GM23248 (cell line): Measurements from ENCODE around the gene NSMF. TPM values are rescaled to one million over a fixed set of nuclear protein-coding genes. Genes with fewer than 3 reads are reported as not detected.
"Not testable (repeated sequence)": the region's sequence is repeated elsewhere in the genome, so short reads cannot be mapped to it uniquely, and the experiment has no call there.

Source experiments
- DNase-seq: peaks from one replicate; pipeline ENCODE4 v3.0.0-alpha.2; 2015
- H2AFZ ChIP-seq: fragments of 200-600 bp; sonication (generic); 2 replicates; pipeline ENCODE4 v1.6.1; 2016; ENCODE audit warnings: antibody characterized with exemption
- H3F3A ChIP-seq: fragments of 200-600 bp; sonication (generic); 2 replicates; pipeline ENCODE4 v1.6.1; 2016; ENCODE audit warnings: mild to moderate bottlenecking, antibody characterized with exemption, mixed run types; ENCODE audit not compliant: insufficient read depth
- H3K27ac ChIP-seq: fragments of 200-600 bp; sonication (generic); 2 replicates; pipeline ENCODE4 v1.5.1; 2016; ENCODE audit warnings: mild to moderate bottlenecking
- H3K27me3 ChIP-seq: fragments of 200-600 bp; sonication (generic); replicated peaks from 2 replicates; pipeline ENCODE4 v1.6.1; 2016; ENCODE audit warnings: mild to moderate bottlenecking; ENCODE audit not compliant: insufficient read depth
- H3K36me3 ChIP-seq: fragments of 200-600 bp; sonication (generic); 2 replicates; pipeline ENCODE4 v1.6.1; 2016; ENCODE audit warnings: low read depth, mild to moderate bottlenecking
- H3K4me1 ChIP-seq: fragments of 200-600 bp; sonication (generic); 2 replicates; pipeline ENCODE4 v1.6.1; 2016; ENCODE audit warnings: mild to moderate bottlenecking; ENCODE audit not compliant: insufficient read depth
- H3K4me2 ChIP-seq: fragments of 200-600 bp; sonication (generic); one replicate; pipeline ENCODE4 v1.6.1; 2016; ENCODE audit warnings: mild to moderate bottlenecking; ENCODE audit not compliant: unreplicated experiment
- H3K4me3 ChIP-seq: fragments of 200-600 bp; sonication (generic); 2 replicates; pipeline ENCODE4 v1.5.1; 2016; ENCODE audit warnings: mild to moderate bottlenecking
- H3K79me2 ChIP-seq: fragments of 200-600 bp; sonication (generic); 2 replicates; pipeline ENCODE4 v1.6.1; 2016; ENCODE audit warnings: mild to moderate bottlenecking; ENCODE audit not compliant: insufficient read depth
- H3K9ac ChIP-seq: fragments of 200-600 bp; sonication (generic); 2 replicates; pipeline ENCODE4 v1.6.1; 2016; ENCODE audit warnings: mild to moderate bottlenecking
- H3K9me2 ChIP-seq: fragments of 200-600 bp; sonication (generic); 2 replicates; pipeline ENCODE4 v1.6.1; 2016; ENCODE audit warnings: mixed run types, mild to moderate bottlenecking, moderate library complexity; ENCODE audit not compliant: insufficient read depth
- H3K9me3 ChIP-seq: fragments of 200-600 bp; sonication (generic); one replicate; pipeline ENCODE4 v1.6.1; 2017; ENCODE audit warnings: low read depth
- H4K20me1 ChIP-seq: fragments of 200-600 bp; sonication (generic); 2 replicates; pipeline ENCODE4 v1.6.0; 2016; ENCODE audit not compliant: insufficient read depth
- EZH2 ChIP-seq: fragments of 200-600 bp; sonication (generic); IDR thresholded peaks from 2 replicates; pipeline ENCODE4 v1.6.1; 2018; ENCODE audit warnings: antibody characterized with exemption, mild to moderate bottlenecking; ENCODE audit not compliant: insufficient read depth, poor library complexity, severe bottlenecking
- EZH2phosphoT487 ChIP-seq: fragments of 200-600 bp; sonication (generic); IDR thresholded peaks from 2 replicates; pipeline ENCODE4 v1.6.1; 2018; ENCODE audit warnings: antibody characterized with exemption, moderate library complexity, mild to moderate bottlenecking, low read depth; ENCODE audit not compliant: insufficient read depth
- WGBS, 2 experiments: methylation state at CpG; one replicate each; pipeline ENCODE4 v1.1.6; 2015 to 2017; ENCODE audit warnings: low lambda C conversion rate in 2 of 2, low coverage in 1 of 2; ENCODE audit errors: missing lambda C conversion rate in 2 of 2; 5-methylcytosine and 5-hydroxymethylcytosine counted together
- in situ Hi-C: fragments of 300-500 bp; cut with MboI; formaldehyde crosslinking; loops from 2 replicates; pipeline ENCODE4 v1.15.0; 2020
- polyA plus RNA-seq: library from polyadenylated mRNA; unstranded; fragments of >200 nt; fragmentation: Nextera tagmentation; extraction: Ambion mirVana; gene quantifications from 2 replicates; pipeline ENCODE4 v1.2.1, GENCODE V29; 2016
- total RNA-seq: library from RNA; depleted of rRNA; stranded (reverse); fragments of >200 nt; shearing (Covaris generic); gene quantifications from 2 replicates; pipeline ENCODE4 v1.2.3, GENCODE V29; 2014

Gene NSMF
- total and polyA plus RNA-seq, 2 experiments from 2014 or later = 13.5 to 29.1 TPM

GRCh38 chr9:137412431-137412830, 46.7 kb downstream of the NSMF start:
- no peak overlapping the region for H3K4me2 ChIP-seq
- WGBS, 2 experiments = 78 to 85% methylated on average over 7 to 10 of the region's 10 CpGs

GRCh38 chr9:137411645-137412380, 47.3 kb downstream of the NSMF start:
- in situ Hi-C loops = loop anchor here (25.0 kb wide), 1 partner anchor 300 kb away; the partner anchor contains the start of gene DPP7
- Histone ChIP-seq H3F3A (no peaks in the 10 kb centered on the region), H3K9ac (no peak overlapping the region), H4K20me1 (no peaks in the 10 kb centered on the region), H3K4me1 (peaks cover 14% of the 10 kb centered on the region), H2AFZ (no peak overlapping the region), H3K79me2 (no peaks in the 10 kb centered on the region), H3K4me2 (no peak overlapping the region), H3K9me3 (no peaks in the 10 kb centered on the region), H3K36me3 (no peaks in the 10 kb centered on the region), H3K27ac (no peak overlapping the region), H3K9me2 (no peaks in the 10 kb centered on the region), H3K27me3 (no peaks in the 10 kb centered on the region), H3K4me3 (no peak overlapping the region)
- no peak for TF ChIP-seq EZH2phosphoT487
- TF ChIP-seq EZH2 = no peak
- WGBS, 2 experiments = 54 to 77% methylated on average over 13 to 30 of the region's 30 CpGs
- peak; percentile 86 for DNase-seq

More at GRCh38 chr9:137412431-137412830, 46.7 kb downstream of the NSMF start:
- Histone ChIP-seq H3K27me3 (no peaks in the 10 kb centered on the region), H3K9ac (no peak overlapping the region), H3K4me3 (no peak overlapping the region), H2AFZ (no peak overlapping the region), H3F3A (no peaks in the 10 kb centered on the region), H3K27ac (no peak overlapping the region), H3K79me2 (no peaks in the 10 kb centered on the region), H3K9me2 (no peaks in the 10 kb centered on the region), H4K20me1 (no peaks in the 10 kb centered on the region), H3K9me3 (no peaks in the 10 kb centered on the region), H3K4me1 (peaks cover 11% of the 10 kb centered on the region), H3K36me3 (no peaks in the 10 kb centered on the region)
- no peak for TF ChIP-seq EZH2phosphoT487
- no peak for TF ChIP-seq EZH2
- in situ Hi-C loops = loop anchor here (25.0 kb wide), 1 partner anchor 300 kb away; the partner anchor contains the start of gene DPP7
- peak; percentile 48 for DNase-seq

GRCh38 chr9:137411260-137411644, 47.9 kb downstream of the NSMF start:
- DNase-seq = no peak
- Histone ChIP-seq H3K79me2 (no peaks in the 10 kb centered on the region), H3K9me2 (no peaks in the 10 kb centered on the region), H3K27ac (no peak overlapping the region), H3K36me3 (no peaks in the 10 kb centered on the region), H3F3A (no peaks in the 10 kb centered on the region), H3K4me2 (no peak overlapping the region), H3K9ac (no peak overlapping the region), H3K4me3 (no peak overlapping the region), H2AFZ (no peak overlapping the region), H3K27me3 (no peaks in the 10 kb centered on the region), H3K4me1 (peaks cover 14% of the 10 kb centered on the region), H4K20me1 (no peaks in the 10 kb centered on the region), H3K9me3 (no peaks in the 10 kb centered on the region)
- WGBS, 2 experiments = 78 to 85% methylated on average over 15 to 17 of the region's 17 CpGs
- TF ChIP-seq EZH2phosphoT487 (no peak), EZH2 (no peak)
- in situ Hi-C loops = loop anchor here (25.0 kb wide), 1 partner anchor 299 kb away; the partner anchor contains the start of gene DPP7

- no peaks in the 10 kb centered on the region for H3K36me3 ChIP-seq
- no peak for DNase-seq
- TF ChIP-seq EZH2 (no peak), EZH2phosphoT487 (no peak)
- no peak overlapping the region for H3K9ac ChIP-seq
- in situ Hi-C loops = loop anchor here (25.0 kb wide), 1 partner anchor 299 kb away; the partner anchor contains the start of gene DPP7
- 91 to 95% methylated on average over 14 to 15 of the region's 15 CpGs for WGBS, 2 experiments
- no peaks in the 10 kb centered on the region for H3K9me3 ChIP-seq
- H3K4me1 ChIP-seq = peaks cover 14% of the 10 kb centered on the region
- no peak overlapping the region for H3K27ac ChIP-seq
- H3K27me3 ChIP-seq = no peaks in the 10 kb centered on the region
- no peaks in the 10 kb centered on the region for H4K20me1 ChIP-seq
- H3K79me2 ChIP-seq = no peaks in the 10 kb centered on the region
- H3K4me2 ChIP-seq = no peak overlapping the region
- no peak overlapping the region for H3K4me3 ChIP-seq
- no peaks in the 10 kb centered on the region for H3F3A ChIP-seq
- no peaks in the 10 kb centered on the region for H3K9me2 ChIP-seq
- H2AFZ ChIP-seq = no peak overlapping the region
These were observed 48.3 kb downstream of the NSMF start for GRCh38 chr9:137410891-137411249.

GRCh38 chr9:137410236-137410890, 48.8 kb downstream of the NSMF start:
- H3F3A ChIP-seq, H3K4me3 ChIP-seq, H3K9me3 ChIP-seq, H3K9ac ChIP-seq, H3K36me3 ChIP-seq, H3K4me2 ChIP-seq, DNase-seq, H3K27ac ChIP-seq, H3K9me2 ChIP-seq, H3K27me3 ChIP-seq, H2AFZ ChIP-seq, H3K79me2 ChIP-seq, H4K20me1 ChIP-seq: not testable (repeated sequence)
- H3K4me1 ChIP-seq = peaks cover 14% of the 10 kb centered on the region
- 83% methylated on average over 18 of the region's 18 CpGs for WGBS, 2 experiments
- in situ Hi-C loops = loop anchor here (25.0 kb wide), 1 partner anchor 298 kb away; the partner anchor contains the start of gene DPP7
